KOPT-K1 (cell line): ENCODE measurements around the gene RUNDC3A.

Source experiments
- H3K27ac ChIP-seq: fragments of 200-600 bp; sonication (generic); 2 replicates; pipeline ENCODE4 v1.5.1; 2016; ENCODE audit warnings: antibody characterized with exemption, mild to moderate bottlenecking, low read depth, low read length; ENCODE audit not compliant: poor library complexity, severe bottlenecking
- H3K36me3 ChIP-seq: fragments of 200-600 bp; sonication (generic); 2 replicates; pipeline ENCODE4 v1.5.1; 2017; ENCODE audit warnings: antibody characterized with exemption, mild to moderate bottlenecking, low read length, moderate library complexity; ENCODE audit not compliant: insufficient read depth
- H3K9me3 ChIP-seq: fragments of 200-600 bp; sonication (generic); 2 replicates; pipeline ENCODE4 v1.5.1; 2017; ENCODE audit warnings: antibody characterized with exemption, low read length, mild to moderate bottlenecking; ENCODE audit not compliant: insufficient read depth, poor library complexity, severe bottlenecking

RUNDC3A gene

GRCh38 chr17:44308320-44308818 is at the start of gene RUNDC3A:
TSS of gene RUNDC3A (plus strand) at chr17:44308601. CDS start at chr17:44308833, 232 bp downstream.
- no peaks in the 10 kb centered on the region for H3K36me3 ChIP-seq
- H3K27ac ChIP-seq, result no peak within 1 kb of the TSS

GRCh38 chr17:44258811-44259351 is 49.5 kb upstream of the RUNDC3A start:
- Histone ChIP-seq H3K27ac (no peak overlapping the region), H3K36me3 (no peaks in the 10 kb centered on the region), H3K9me3 (no peaks in the 10 kb centered on the region)

More at GRCh38 chr17:44308320-44308818, at the start of gene RUNDC3A:
- no peaks in the 10 kb centered on the region for H3K9me3 ChIP-seq

GRCh38 chr17:44260296-44260695 is 48.1 kb upstream of the RUNDC3A start:
- H3K27ac ChIP-seq, result no peak overlapping the region
- no peaks in the 10 kb centered on the region for H3K36me3 ChIP-seq
- no peaks in the 10 kb centered on the region for H3K9me3 ChIP-seq

- H3K36me3 ChIP-seq, result no peaks in the 10 kb centered on the region
- H3K27ac ChIP-seq, result no peak overlapping the region
- no peaks in the 10 kb centered on the region for H3K9me3 ChIP-seq
Measured at GRCh38 chr17:44262654-44263225, 45.7 kb upstream of the RUNDC3A start.

GRCh38 chr17:44263345-44263902 is 45.0 kb upstream of the RUNDC3A start:
- Histone ChIP-seq H3K9me3 (no peaks in the 10 kb centered on the region), H3K27ac (no peak overlapping the region), H3K36me3 (no peaks in the 10 kb centered on the region)

- Histone ChIP-seq H3K36me3 (no peaks in the 10 kb centered on the region), H3K9me3 (no peaks in the 10 kb centered on the region), H3K27ac (no peak overlapping the region)
Measured at GRCh38 chr17:44266402-44267164, 41.8 kb upstream of the RUNDC3A start.

GRCh38 chr17:44267165-44267455 is 41.3 kb upstream of the RUNDC3A start:
- Histone ChIP-seq H3K9me3 (no peaks in the 10 kb centered on the region), H3K36me3 (no peaks in the 10 kb centered on the region), H3K27ac (no peak overlapping the region)

GRCh38 chr17:44267818-44268490 is 40.4 kb upstream of the RUNDC3A start, which contains the start of gene SLC4A1:
TSS of gene SLC4A1 (minus strand) at chr17:44268135. CDS start at chr17:44262866, 5,269 bp downstream.
- no peak within 1 kb of the TSS for H3K27ac ChIP-seq
- no peaks in the 10 kb centered on the region for H3K9me3 ChIP-seq
- no peaks in the 10 kb centered on the region for H3K36me3 ChIP-seq

GRCh38 chr17:44268709-44269534 is 39.5 kb upstream of the RUNDC3A start:
- Histone ChIP-seq H3K36me3 (no peaks in the 10 kb centered on the region), H3K9me3 (no peaks in the 10 kb centered on the region), H3K27ac (no peak overlapping the region)

- Histone ChIP-seq H3K36me3 (no peaks in the 10 kb centered on the region), H3K27ac (no peak overlapping the region), H3K9me3 (no peaks in the 10 kb centered on the region)
Measured at GRCh38 chr17:44269535-44270240, 38.7 kb upstream of the RUNDC3A start.

- Histone ChIP-seq H3K36me3 (no peaks in the 10 kb centered on the region), H3K27ac (no peak overlapping the region), H3K9me3 (no peaks in the 10 kb centered on the region)
Measured at GRCh38 chr17:44272321-44272951, 36.0 kb upstream of the RUNDC3A start.

- Histone ChIP-seq H3K9me3 (no peaks in the 10 kb centered on the region), H3K27ac (no peak overlapping the region), H3K36me3 (no peaks in the 10 kb centered on the region)
Measured at GRCh38 chr17:44272954-44273353, 35.4 kb upstream of the RUNDC3A start.

- Histone ChIP-seq H3K36me3 (no peaks in the 10 kb centered on the region), H3K9me3 (no peaks in the 10 kb centered on the region), H3K27ac (no peak overlapping the region)
Measured at GRCh38 chr17:44273607-44274006, 34.8 kb upstream of the RUNDC3A start.
